ENCODE measurements around the gene UBE2D2. TPM values are rescaled to one million over a fixed set of nuclear protein-coding genes. Genes with fewer than 3 reads are reported as not detected.
"Not testable (repeated sequence)": the region's sequence is repeated elsewhere in the genome, so short reads cannot be mapped to it uniquely, and the experiment has no call there.

Gene UBE2D2
- total RNA-seq, 1 donor from 2014 or later = 166 TPM

- Mint-ChIP-seq H3K4me1 (peaks cover 4% of the 10 kb centered on the region), H3K9me3 (no peaks in the 10 kb centered on the region), H3K4me3 (no peak overlapping the region), H3K27me3 (ENCODE audit: low read depth) (no peaks in the 10 kb centered on the region), H3K27ac (ENCODE audit: unreplicated experiment) (no peak overlapping the region), H3K36me3 (ENCODE audit: low read depth) (peaks cover 6% of the 10 kb centered on the region)
- no peak for DNase-seq (ENCODE audit: low read depth, low spot score)
- TF ChIP-seq CTCF (conservative IDR thresholded peaks at IDR 0.05) = no peak
Observed at GRCh38 chr5:139593716-139594319, 32.7 kb downstream of the UBE2D2 start.

GRCh38 chr5:139597134-139597533 lies 36.0 kb downstream of the UBE2D2 start:
- no peaks in the 10 kb centered on the region for H3K27me3 Mint-ChIP-seq (ENCODE audit: low read depth)
- no peak for TF ChIP-seq CTCF (conservative IDR thresholded peaks at IDR 0.05)
- no peaks in the 10 kb centered on the region for H3K9me3 Mint-ChIP-seq
- no peak for DNase-seq (ENCODE audit: low read depth, low spot score)
- no peak overlapping the region for H3K4me3 Mint-ChIP-seq
- no peak overlapping the region for H3K27ac Mint-ChIP-seq (ENCODE audit: unreplicated experiment)
- peaks cover 4% of the 10 kb centered on the region for H3K4me1 Mint-ChIP-seq
- H3K36me3 Mint-ChIP-seq (ENCODE audit: low read depth) = peaks cover 6% of the 10 kb centered on the region

DNA sequence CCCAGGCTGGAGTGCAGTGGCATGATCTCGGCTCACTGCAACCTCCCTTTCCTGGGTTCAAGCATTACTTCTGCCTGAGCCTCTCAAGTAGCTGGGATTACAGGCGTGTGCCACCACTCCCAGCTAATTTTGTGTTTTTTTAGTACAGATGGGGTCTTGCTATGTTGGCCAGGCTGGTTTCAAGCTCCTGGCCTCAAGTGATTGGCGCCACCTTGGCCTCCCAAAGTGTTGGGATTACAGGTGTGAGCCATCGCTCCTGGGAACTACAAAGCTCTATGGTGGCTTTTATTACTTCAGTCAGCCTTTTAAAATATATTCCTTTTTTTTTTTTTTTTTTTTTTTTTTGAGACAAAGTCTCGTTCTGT lies 37.4 kb downstream of the UBE2D2 start:
- H3K9me3 Mint-ChIP-seq; H3K4me1 Mint-ChIP-seq; H3K27me3 Mint-ChIP-seq (ENCODE audit: low read depth); H3K4me3 Mint-ChIP-seq; H3K36me3 Mint-ChIP-seq (ENCODE audit: low read depth); H3K27ac Mint-ChIP-seq (ENCODE audit: unreplicated experiment); DNase-seq (ENCODE audit: low read depth, low spot score): not testable (repeated sequence)

DNA sequence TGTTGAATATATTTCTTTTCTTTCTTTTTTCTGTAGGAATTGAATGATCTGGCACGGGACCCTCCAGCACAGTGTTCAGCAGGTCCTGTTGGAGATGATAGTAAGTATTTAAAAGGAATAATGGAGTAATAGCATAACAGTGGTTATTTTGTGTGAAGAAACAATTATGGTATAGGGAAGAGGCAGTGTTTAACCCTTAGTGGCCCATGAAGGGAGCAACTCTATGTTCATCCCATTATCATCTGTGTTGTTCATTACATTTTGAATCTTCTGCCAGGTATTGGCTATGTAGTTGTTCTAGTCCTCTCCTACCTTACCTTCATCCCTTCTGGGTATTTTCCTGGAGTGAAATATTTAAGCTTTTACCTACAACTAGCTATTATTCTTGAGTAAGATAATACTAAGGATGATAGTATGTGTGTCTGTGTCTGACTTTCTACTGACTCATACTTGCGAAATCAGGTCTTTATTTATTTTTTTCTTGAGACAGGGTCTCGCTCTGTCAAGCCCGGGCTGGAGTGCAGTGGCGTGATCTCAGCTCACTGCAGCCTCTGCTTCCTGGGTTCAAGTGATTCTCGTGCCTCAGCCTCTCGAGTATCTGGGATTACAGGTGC lies 39.3 kb downstream of the UBE2D2 start:
- Mint-ChIP-seq H3K36me3 (ENCODE audit: low read depth) (peaks cover 6% of the 10 kb centered on the region), H3K27ac (ENCODE audit: unreplicated experiment) (no peak overlapping the region), H3K27me3 (ENCODE audit: low read depth) (no peaks in the 10 kb centered on the region), H3K4me3 (no peak overlapping the region), H3K9me3 (no peaks in the 10 kb centered on the region), H3K4me1 (no peaks in the 10 kb centered on the region)
- DNase-seq (ENCODE audit: low read depth, low spot score) = no peak
- no peak for TF ChIP-seq CTCF (conservative IDR thresholded peaks at IDR 0.05)

- no peak for DNase-seq (ENCODE audit: low read depth, low spot score)
- Mint-ChIP-seq H3K36me3 (ENCODE audit: low read depth) (peaks cover 8% of the 10 kb centered on the region), H3K4me3 (no peak overlapping the region), H3K9me3 (no peaks in the 10 kb centered on the region), H3K27ac (ENCODE audit: unreplicated experiment) (no peak overlapping the region), H3K4me1 (no peaks in the 10 kb centered on the region), H3K27me3 (ENCODE audit: low read depth) (no peaks in the 10 kb centered on the region)
- no peak for TF ChIP-seq CTCF (conservative IDR thresholded peaks at IDR 0.05)
Observed at GRCh38 chr5:139601429-139601828, 40.3 kb downstream of the UBE2D2 start.

GRCh38 chr5:139601948-139602347 lies 40.8 kb downstream of the UBE2D2 start:
- not testable (repeated sequence) for H3K4me1 Mint-ChIP-seq; H3K9me3 Mint-ChIP-seq; H3K27me3 Mint-ChIP-seq (ENCODE audit: low read depth); H3K4me3 Mint-ChIP-seq; H3K36me3 Mint-ChIP-seq (ENCODE audit: low read depth); H3K27ac Mint-ChIP-seq (ENCODE audit: unreplicated experiment); DNase-seq (ENCODE audit: low read depth, low spot score)

Measured in neural crest cell (in vitro differentiated cells).